ENCODE measurements around the gene SORBS2.

GRCh38 chr4:185738820-185739219 is 73.2 kb downstream of the SORBS2 start:
- TF ChIP-seq NFYB (CRISPR knock-in tag; conservative IDR thresholded peaks at IDR 0.05; ENCODE audit: low read depth): no peak
- no peak for TF ChIP-seq ZMAT4 (CRISPR knock-in tag; IDR thresholded peaks at IDR 0.05)
- no peak for TF ChIP-seq CTCF (IDR thresholded peaks at IDR 0.05)

Measured in WTC11 (cell line).